K562 (cell line): ENCODE results near the gene ATXN1. TPM values are rescaled to one million over a fixed set of nuclear protein-coding genes. Genes with fewer than 3 reads are reported as not detected.

Source experiments
- ATAC-seq: fragments of 200-7000 bp; cut with Tn5 transposase; 3 replicates; pipeline ENCODE4 v1.9.1; 2020; ENCODE audit warnings: moderate library complexity
- BruUV-seq: library from RNA; stranded (reverse); fragments of 400-500 nt; replicated peaks from 2 replicates; lab custom pipeline; 2021; lab: Mats Ljungman, UMichigan
- CTCF ChIA-PET: fragments of 300-600 bp; formaldehyde crosslinking; extraction: SDS; loops from one replicate; lab custom pipeline; 2021; ENCODE audit warnings: low intra/inter-chr PET ratio; lab: Yijun Ruan, JAX
- POLR2A ChIA-PET: fragments of 300-600, 350-650 bp; sonication (Branson Sonifier 250); formaldehyde crosslinking; extraction: SDS; loops from one replicate; lab custom pipeline; 2021; ENCODE audit warnings: antibody characterized with exemption, inconsistent platforms; lab: Yijun Ruan, JAX
- DNase-seq, 4 experiments: peaks; one replicate each; pipeline versions ENCODE4 v3.0.0 to v3.0.0-alpha.2; 2011 to 2018; ENCODE audit warnings: low spot score in 3 of 4, mixed read lengths in 3 of 4; ENCODE audit errors: extremely low read depth in 1 of 4
- FAIRE-seq: peaks from 2 replicates; lab custom pipeline; 2011; peaks lifted over from hg19 to GRCh38; lab: Jason Lieb, UNC
- H2AFZ ChIP-seq: 2 replicates; pipeline ENCODE4 v1.6.0; 2011; ENCODE audit warnings: low read depth, low read length, control low read depth, inconsistent platforms
- H3K27ac ChIP-seq: fragments of 200-600 bp; 3 replicates; pipeline ENCODE4 v1.8.0; 2011; ENCODE audit warnings: low read depth, mild to moderate bottlenecking, control low read depth, inconsistent platforms, low read length, moderate library complexity, mixed read lengths; ENCODE audit errors: extremely low read depth
- H3K27me3 ChIP-seq, 2 experiments: fragments of 300-600 bp in 1 of 2; 2 replicates in 1 of 2; 3 replicates in 1 of 2; pipeline versions ENCODE4 v1.6.0 to v1.8.0; 2011; ENCODE audit warnings: inconsistent platforms in 2 of 2, low read length in 2 of 2, mild to moderate bottlenecking in 1 of 2, mixed read lengths in 1 of 2, moderate library complexity in 1 of 2; ENCODE audit not compliant: control insufficient read depth in 2 of 2, insufficient read depth in 2 of 2
- H3K36me3 ChIP-seq: fragments of 300-600 bp; 3 replicates; pipeline ENCODE4 v1.8.0; 2011; ENCODE audit warnings: mild to moderate bottlenecking, low read length, inconsistent platforms; ENCODE audit not compliant: control insufficient read depth, insufficient read depth
- H3K4me1 ChIP-seq, 2 experiments: fragments of 200-600 bp in 1 of 2; replicated peaks in 1 of 2; 2 replicates in 1 of 2; 3 replicates in 1 of 2; pipeline versions ENCODE4 v1.5.1 to v1.8.0; 2011; ENCODE audit warnings: inconsistent platforms in 2 of 2, low read length in 2 of 2, mild to moderate bottlenecking in 1 of 2, mixed read lengths in 1 of 2, moderate library complexity in 1 of 2; ENCODE audit not compliant: control insufficient read depth in 2 of 2, insufficient read depth in 2 of 2
- H3K4me2 ChIP-seq: 2 replicates; pipeline ENCODE4 v1.6.1; 2011; ENCODE audit warnings: low read length, control low read depth, inconsistent platforms, mixed read lengths; ENCODE audit not compliant: insufficient read depth
- H3K4me3 ChIP-seq: fragments of 200-600 bp; sonication (generic), shearing (Covaris generic); 2 replicates; pipeline ENCODE4 v1.5.1; 2016; ENCODE audit warnings: control low read depth, inconsistent platforms
- H3K79me2 ChIP-seq: fragments of 200-600 bp; 3 replicates; pipeline ENCODE4 v1.8.0; 2011; ENCODE audit warnings: low read length, inconsistent platforms; ENCODE audit not compliant: control insufficient read depth, insufficient read depth
- H3K9ac ChIP-seq, 2 experiments: 2 replicates each; pipeline versions ENCODE4 v1.6.0 to v1.6.1; 2011; ENCODE audit warnings: low read depth in 2 of 2, low read length in 2 of 2, control low read depth in 1 of 2, inconsistent platforms in 1 of 2, mild to moderate bottlenecking in 1 of 2, mixed read lengths in 1 of 2; ENCODE audit not compliant: insufficient read depth in 1 of 2
- H3K9me1 ChIP-seq: one replicate; pipeline ENCODE4 v1.6.0; 2011; ENCODE audit warnings: inconsistent platforms, mild to moderate bottlenecking, low read length, moderate library complexity; ENCODE audit not compliant: control insufficient read depth, insufficient read depth
- H3K9me3 ChIP-seq: replicated peaks from 2 replicates; pipeline ENCODE4 v1.5.1; 2011; ENCODE audit warnings: low read depth, low read length, inconsistent platforms; ENCODE audit not compliant: control insufficient read depth, insufficient read depth
- H4K20me1 ChIP-seq: replicated peaks from 2 replicates; pipeline ENCODE4 v1.6.1; 2011; ENCODE audit warnings: low read length, inconsistent platforms, mixed read lengths; ENCODE audit not compliant: control insufficient read depth, insufficient read depth
- ARNT ChIP-seq, 2 experiments: fragments of 450-650 bp; IDR thresholded peaks; 2 replicates each; pipeline ENCODE4 v1.6.1; 2016; ENCODE audit warnings: mild to moderate bottlenecking in 1 of 2
- C11orf30 ChIP-seq: fragments of 450-650 bp; IDR thresholded peaks from 2 replicates; pipeline ENCODE4 v1.6.1; 2016; ENCODE audit warnings: low read depth, mild to moderate bottlenecking
- CTBP1 ChIP-seq: fragments of 450-650 bp; IDR thresholded peaks from 2 replicates; pipeline ENCODE4 v1.6.1; 2016; ENCODE audit warnings: borderline replicate concordance
- ETV1 ChIP-seq: fragments of 450-650 bp; conservative IDR thresholded peaks from 2 replicates; pipeline ENCODE4 v1.6.1; 2016; ENCODE audit warnings: missing genetic modification characterization, control low read depth, low read depth, missing compliant biosample characterization
- HDAC1 ChIP-seq, 2 experiments: fragments of 450-650 bp; IDR thresholded peaks; 2 replicates each; pipeline ENCODE4 v1.6.1; 2016 to 2017; ENCODE audit warnings: inconsistent platforms in 1 of 2, mild to moderate bottlenecking in 1 of 2, moderate library complexity in 1 of 2
- MAFF ChIP-seq: IDR thresholded peaks from 2 replicates; pipeline ENCODE4 v1.6.1; 2012; ENCODE audit warnings: low read length, improper control_type of control experiment
- MAFG ChIP-seq: fragments of 450-650 bp; conservative IDR thresholded peaks from 2 replicates; pipeline ENCODE4 v1.6.1; 2016; ENCODE audit warnings: missing genetic modification characterization, missing compliant biosample characterization
- MAFK ChIP-seq: IDR thresholded peaks from 2 replicates; pipeline ENCODE4 v1.6.1; 2011; ENCODE audit warnings: low read length, improper control_type of control experiment
- NR2C1 ChIP-seq, 2 experiments: fragments of 450-650 bp; IDR thresholded peaks; 2 replicates each; pipeline ENCODE4 v1.6.1; 2017; ENCODE audit warnings: mild to moderate bottlenecking in 2 of 2, antibody characterized with exemption in 1 of 2, inconsistent platforms in 1 of 2, missing compliant biosample characterization in 1 of 2, missing genetic modification characterization in 1 of 2
- ZNF316 ChIP-seq: fragments of 450-650 bp; IDR thresholded peaks from 2 replicates; pipeline ENCODE4 v1.6.1; 2016
- ZNF589 ChIP-seq: fragments of 200-800 bp; sonication (Bioruptor generic); IDR thresholded peaks from 2 replicates; pipeline ENCODE4 v1.6.1; 2016; ENCODE audit warnings: low read depth, missing genetic modification characterization, missing compliant biosample characterization
- WGBS: fragments of 100-300 bp; shearing (Covaris generic); methylation state at CpG from one replicate; pipeline ENCODE4 v1.1.6; 2016; ENCODE audit warnings: low coverage, mixed read lengths; ENCODE audit not compliant: insufficient coverage; ENCODE audit errors: missing lambda C conversion rate; 5-methylcytosine and 5-hydroxymethylcytosine counted together
- in situ Hi-C: fragments of 300-500 bp; cut with MboI; formaldehyde crosslinking; loops from 4 replicates; pipeline ENCODE4 v1.15.0; 2018; ENCODE audit warnings: inconsistent platforms, mixed read lengths
- intact Hi-C: fragments of 100-400 bp; cut with micrococcal nuclease; formaldehyde crosslinking; loops from 2 replicates; pipeline ENCODE4 v1.14.2; 2022
- polyA plus RNA-seq, 8 experiments: library from polyadenylated mRNA; depleted of rRNA in 4 of 8; stranded (reverse) in 5 of 8; unstranded in 3 of 8; fragments of >200 nt; fragmentation: Nextera tagmentation in 2 of 8; fragmentation: Illumina TruSeq in 1 of 8; extraction: Ambion mirVana in 2 of 8; extraction: Trizol in 1 of 8; gene quantifications; 2 replicates each; pipeline versions ENCODE4 v1.2.1 to v1.2.3, GENCODE V29; 2011 to 2014; ENCODE audit warnings: inconsistent platforms in 1 of 8, missing spikeins in 1 of 8
- total RNA-seq, 7 experiments: library from RNA; depleted of rRNA in 6 of 7; stranded (reverse); fragments of >200 nt in 6 of 7; fragmentation: Illumina TruSeq in 2 of 7; extraction: Trizol in 2 of 7; gene quantifications; 2 replicates each; pipeline versions ENCODE4 v1.2.1 to v1.2.3, GENCODE V29; 2011 to 2021; ENCODE audit warnings: low replicate concordance in 1 of 7

ATXN1 gene
- total and polyA plus RNA-seq, 9 of the 15 experiments (the other 6 are each of a cell fraction or from before 2014, with no cell fraction given) = under 0.01 to 1.2 (median 0.58) TPM

DNA sequence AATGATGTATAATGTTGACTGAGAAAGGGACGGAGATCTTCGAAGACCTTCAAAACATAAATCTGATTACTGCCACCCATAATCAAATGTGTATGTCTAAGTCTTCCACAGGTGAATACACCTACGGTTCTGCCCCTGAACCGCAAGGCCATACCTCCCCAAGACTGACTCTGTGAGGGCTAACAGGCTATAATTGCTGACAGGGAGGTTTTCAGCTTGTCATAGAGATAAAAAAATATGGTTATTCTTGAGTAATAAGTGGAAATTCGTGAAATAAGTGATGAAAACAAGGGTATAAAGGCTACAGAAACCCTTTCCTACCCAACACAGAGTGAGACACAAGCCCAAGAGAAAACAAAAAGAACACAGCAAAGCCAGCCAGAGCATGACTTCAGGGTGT, 188.9 kb downstream of the ATXN1 start:
- no peaks in the 10 kb centered on the region for H3K79me2 ChIP-seq
- H3K36me3 ChIP-seq = no peaks in the 10 kb centered on the region
- H3K27me3 ChIP-seq = peaks cover 4% of the 10 kb centered on the region in 2 experiments; a peak in 2 of 5 replicates
- in situ Hi-C loops (no loop called here), intact Hi-C loops (no loop called here)
- ATAC-seq (no peak), FAIRE-seq (no peak), DNase-seq (no peak)
- no peaks in the 10 kb centered on the region for H3K4me1 ChIP-seq
- H3K27ac ChIP-seq = no peak overlapping the region
- H3K9me1 ChIP-seq = no peaks in the 10 kb centered on the region
- no TSS peak for BruUV-seq
- ChIA-PET POLR2A (no interaction called here), CTCF (no interaction called here)
- peak; percentile 46; the same call in 1 of the 2 replicates for TF ChIP-seq MAFK
- no peak for TF ChIP-seq CTBP1
- no peak for TF ChIP-seq NR2C1 (IDR thresholded peaks at IDR 0.05)
- no peak for TF ChIP-seq NR2C1 (tag; IDR thresholded peaks at IDR 0.05)
- TF ChIP-seq ARNT (IDR thresholded peaks at IDR 0.05) = no peak
- TF ChIP-seq HDAC1 (IDR thresholded peaks at IDR 0.05) = no peak
- peak; percentile 66 for TF ChIP-seq ZNF316
- 0 out of 2 replicates have a peak, but pooled peaks have one; percentile 45 for TF ChIP-seq MAFG (tag)
- TF ChIP-seq MAFF = peak; percentile 66
- TF ChIP-seq C11orf30 = peak; percentile 36; the same call in 1 of the 2 replicates
- TF ChIP-seq ZNF589 (CRISPR knock-in tag) = no peak
- TF ChIP-seq ETV1 (tag) = no peak
- no peak overlapping the region for H3K4me2 ChIP-seq
- H4K20me1 ChIP-seq = no peaks in the 10 kb centered on the region
- WGBS = 3% methylated on average over 5 of the region's 5 CpGs
- H3K4me3 ChIP-seq = no peak overlapping the region
- no peak overlapping the region for H2AFZ ChIP-seq
- H3K9me3 ChIP-seq = no peaks in the 10 kb centered on the region
- no peak overlapping the region for H3K9ac ChIP-seq
